HG02981 (cell line): ENCODE data around the gene C6orf132.
"Not testable (repeated sequence)": the region's sequence is repeated elsewhere in the genome, so short reads cannot be mapped to it uniquely, and the experiment has no call there.

Experiments
- ATAC-seq: cut with Tn5 transposase; IDR thresholded peaks from one replicate; pipeline ENCODE4 v1.9.1; 2021; ENCODE audit warnings: mild to moderate bottlenecking, moderate library complexity; ENCODE audit not compliant: unreplicated experiment

C6orf132 gene, protein sequence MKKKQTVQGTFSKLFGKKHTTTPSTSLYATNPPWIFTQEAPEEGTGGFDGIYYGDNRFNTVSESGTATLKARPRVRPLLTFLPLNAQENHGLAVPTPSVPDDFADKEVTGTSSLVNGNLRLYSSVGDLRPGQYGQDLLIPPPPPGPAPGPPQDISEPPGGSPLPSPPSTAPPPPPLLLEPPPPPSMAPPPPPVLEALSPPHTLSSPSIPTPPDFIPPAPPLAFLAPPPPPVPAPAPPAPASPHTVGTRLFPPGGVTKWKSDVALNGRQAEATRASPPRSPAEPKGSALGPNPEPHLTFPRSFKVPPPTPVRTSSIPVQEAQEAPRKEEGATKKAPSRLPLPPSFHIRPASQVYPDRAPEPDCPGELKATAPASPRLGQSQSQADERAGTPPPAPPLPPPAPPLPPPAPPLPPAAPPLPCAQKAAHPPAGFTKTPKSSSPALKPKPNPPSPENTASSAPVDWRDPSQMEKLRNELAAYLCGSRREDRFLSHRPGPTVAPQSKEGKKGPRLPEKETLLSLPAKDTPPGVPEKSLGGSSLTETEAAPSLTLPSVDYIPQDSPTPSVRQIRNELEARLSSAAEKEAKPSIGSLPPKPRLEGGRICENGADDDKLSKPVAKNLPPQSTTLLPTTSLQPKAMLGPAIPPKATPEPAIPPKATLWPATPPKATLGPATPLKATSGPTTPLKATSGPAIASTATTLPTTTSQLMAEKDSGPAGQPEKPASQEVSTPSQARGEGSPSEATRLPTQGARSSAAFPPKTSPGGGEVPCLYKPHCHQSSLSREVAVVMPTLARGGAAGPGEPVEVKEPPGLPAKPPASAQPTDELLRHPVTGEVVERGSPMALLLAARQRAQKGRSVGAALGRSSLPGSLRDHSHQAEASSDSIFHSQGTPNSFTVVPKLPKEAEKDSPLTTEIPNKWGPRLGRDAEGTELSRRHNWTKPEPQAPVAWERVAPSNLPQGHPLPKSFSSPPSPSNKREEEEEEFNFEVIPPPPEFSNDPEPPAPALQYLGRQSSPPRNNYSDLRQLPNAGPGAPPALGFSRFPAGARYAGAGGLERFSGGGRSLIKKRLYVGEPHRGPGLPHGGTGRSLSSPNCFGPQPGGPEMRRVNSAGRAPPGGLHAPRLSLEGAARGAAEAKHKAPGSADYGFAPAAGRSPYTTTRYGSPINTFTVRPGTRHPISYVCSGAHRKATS

DNA sequence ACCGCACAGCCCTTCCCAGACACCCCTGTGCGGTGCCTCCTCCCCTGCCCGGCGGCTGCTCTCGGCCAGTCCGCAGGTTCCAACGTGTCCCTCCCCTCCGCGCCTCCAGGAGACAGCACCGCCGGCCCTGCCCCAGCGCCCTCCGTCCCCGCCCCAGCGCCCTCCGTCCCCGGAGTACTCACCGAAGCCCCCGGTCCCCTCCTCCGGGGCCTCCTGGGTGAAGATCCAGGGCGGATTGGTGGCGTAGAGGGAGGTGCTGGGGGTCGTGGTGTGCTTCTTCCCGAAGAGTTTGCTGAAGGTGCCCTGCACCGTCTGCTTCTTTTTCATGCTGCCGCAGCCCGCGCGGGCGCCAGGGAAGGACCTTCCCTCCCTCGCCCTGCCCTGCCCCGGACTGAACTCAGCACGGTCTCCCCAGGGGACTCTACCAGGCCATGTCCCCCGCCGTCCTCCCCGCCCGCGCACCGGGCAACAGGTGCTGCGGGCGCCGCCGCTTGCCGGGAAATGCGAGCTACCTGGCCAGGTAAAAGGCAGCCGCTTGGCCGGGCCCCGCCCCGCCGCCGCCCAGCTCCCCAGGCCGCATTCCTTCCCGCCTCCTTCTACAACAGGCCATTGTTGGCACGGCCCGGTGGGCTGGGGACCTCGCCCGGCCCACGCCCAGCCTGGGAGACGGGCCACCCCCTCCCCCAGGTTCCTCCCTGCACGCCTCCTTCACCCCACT is at the start of gene C6orf132:
Gene C6orf132, minus strand, starts transcription at position 503 of the 718 bp plus-strand sequence. Its CDS starts 176 bp downstream, at position 327.
- no peak for ATAC-seq

DNA sequence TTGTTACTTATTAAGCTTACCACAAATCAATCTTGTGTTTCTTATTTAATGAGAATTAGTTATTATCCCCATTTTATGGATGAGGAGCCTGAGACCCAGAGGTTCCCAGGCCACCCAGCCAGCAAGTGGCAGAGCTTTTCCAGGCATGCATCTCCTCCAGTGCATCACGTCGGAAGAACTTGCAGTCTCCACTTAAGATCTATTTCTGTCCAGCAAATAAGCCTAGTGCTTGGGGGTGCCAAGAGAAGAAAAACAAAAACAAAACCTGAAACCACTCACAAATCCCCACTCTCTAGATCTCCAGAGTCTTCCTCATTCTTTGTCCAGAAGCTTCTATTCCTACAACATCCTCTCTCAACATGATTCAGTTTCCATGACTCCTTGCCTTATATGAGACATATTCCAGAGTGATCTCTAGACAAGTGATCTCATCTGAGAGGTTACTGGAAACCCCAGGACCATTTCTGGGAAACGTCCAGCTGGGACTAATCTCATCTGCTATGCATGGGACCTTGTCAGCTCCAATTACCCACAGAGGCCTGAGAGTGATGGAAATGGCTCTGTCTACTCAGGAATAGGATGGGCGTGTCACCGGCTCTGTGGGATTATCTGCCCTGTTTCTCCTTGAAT is 48.2 kb upstream of the C6orf132 start:
- ATAC-seq, result no peak

DNA sequence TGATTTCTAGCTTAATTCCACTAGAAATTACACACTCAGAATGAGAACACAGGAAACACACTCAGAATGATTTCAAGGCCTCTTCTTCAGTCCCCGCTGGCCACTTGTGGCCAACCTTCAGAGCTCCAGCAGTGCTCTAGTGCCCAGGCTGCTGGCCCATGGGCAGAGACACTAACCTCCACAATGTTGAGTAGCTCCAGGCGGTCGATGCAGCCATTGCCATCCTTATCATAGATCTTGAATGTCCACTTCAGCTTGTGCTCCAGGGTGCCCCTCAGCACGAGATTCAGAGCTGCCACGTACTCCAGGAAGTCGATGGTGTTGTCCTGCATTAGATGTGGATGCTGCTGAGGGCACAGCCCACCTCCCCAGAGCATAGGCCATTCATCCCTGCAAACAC is 46.0 kb upstream of the C6orf132 start:
- ATAC-seq, result no peak

DNA sequence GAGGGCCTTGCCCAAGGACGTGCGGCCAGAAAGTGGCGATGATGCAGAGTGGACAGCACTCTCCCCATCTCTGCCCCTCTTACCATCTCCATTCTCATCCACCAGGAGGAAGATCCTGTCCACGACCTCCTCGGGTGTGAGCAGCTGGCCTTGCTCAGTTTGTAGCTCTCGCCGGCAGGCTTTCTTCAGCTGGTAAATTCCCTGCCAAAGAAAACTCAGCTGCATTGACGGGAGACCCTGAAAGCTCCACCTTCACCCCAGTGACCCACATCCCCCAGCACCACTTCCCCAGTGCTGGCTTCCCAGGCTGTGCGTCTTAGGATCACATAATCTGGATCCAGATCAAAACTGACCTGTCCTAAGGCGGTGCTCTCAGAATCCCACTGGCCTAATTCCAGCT is 43.2 kb upstream of the C6orf132 start:
- ATAC-seq, result no peak

DNA sequence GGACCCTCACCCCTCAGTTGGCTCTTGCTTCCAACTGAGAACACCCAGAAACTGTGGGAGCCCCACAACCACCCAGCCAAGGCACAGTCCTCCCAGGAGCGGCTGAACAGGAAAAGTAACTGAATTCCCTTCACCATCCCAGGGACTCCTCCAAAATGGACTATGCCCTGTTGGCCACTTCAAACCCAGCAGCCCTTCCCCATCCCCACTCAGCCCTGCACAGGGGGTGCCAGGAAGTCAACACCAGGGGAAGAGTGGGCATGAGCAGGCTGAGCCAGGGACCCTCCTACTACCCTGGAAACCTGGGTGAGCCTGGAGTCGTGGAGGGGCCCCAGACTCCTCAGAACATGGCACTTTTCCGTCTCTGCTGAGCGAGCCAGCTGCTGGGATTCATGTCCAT is 42.1 kb upstream of the C6orf132 start:
- no peak for ATAC-seq

DNA sequence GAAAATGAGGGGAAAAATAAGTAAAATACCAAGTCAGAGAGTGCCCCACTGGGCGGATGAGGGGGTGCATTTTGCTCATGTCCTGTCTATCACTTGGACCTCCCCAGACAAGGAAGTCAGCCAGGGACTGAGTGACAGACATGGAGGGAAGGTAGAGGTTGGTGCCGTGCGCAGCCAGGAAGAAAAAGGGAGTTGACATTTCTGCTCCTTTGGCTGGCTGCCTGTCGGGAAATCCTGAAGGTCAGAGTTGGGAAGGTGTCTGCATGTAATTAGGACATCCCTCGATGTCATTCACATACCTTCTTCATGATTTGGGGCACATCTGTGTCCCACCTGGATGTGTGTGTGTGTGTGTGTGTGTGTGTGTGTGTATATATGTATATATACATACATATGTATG is 39.7 kb upstream of the C6orf132 start:
- no peak for ATAC-seq

DNA sequence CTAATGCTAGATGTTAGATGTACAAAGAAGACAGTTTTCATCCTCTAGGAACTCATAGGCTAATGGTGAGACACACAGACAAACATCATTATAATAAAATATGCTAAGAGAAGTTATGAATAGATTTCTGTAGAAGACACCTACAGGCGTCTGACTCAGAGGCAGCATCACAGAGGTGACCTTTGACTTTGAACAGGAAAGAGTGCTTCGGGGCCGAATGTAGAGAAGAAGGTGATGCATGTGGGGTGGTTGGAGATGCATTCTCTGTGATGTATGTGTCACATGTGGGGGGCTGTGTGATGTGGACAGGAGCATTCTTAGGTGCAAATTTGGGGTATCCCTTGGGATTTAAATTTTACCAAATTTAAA is 37.5 kb upstream of the C6orf132 start:
- no peak for ATAC-seq

DNA sequence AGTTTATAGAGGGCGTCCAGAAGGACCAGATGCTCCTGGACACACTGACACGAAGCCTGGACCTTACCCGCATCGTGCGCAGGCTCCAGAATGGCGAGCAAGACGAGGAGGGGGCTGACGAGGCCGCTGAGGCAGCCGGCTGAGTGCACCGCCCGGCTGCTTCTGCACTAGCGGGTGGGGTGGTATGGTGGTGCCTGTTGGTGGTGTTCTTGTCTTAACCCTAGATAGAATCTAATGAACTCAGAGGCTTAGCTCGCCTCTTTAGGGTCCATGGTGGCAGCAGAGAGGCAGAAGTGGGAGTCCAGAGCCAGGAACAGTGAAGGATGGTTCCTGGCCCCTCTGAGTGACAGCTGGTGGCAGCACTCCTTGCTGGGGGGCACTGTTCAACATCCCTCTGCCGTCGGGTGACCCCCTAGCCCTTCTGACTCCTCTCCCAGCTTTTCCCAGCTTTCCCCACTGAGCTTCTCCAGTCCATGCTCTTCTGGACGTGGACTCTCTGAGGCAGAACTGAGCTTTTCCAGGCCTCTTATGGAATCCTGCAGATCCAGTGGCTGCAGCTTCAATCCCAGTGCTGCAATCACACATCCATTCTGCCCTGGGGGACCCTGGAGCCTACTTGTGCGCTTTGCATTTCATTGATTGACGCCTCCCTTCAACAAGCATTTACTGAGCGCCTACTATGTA is 37.0 kb upstream of the C6orf132 start:
- no peak for ATAC-seq

DNA sequence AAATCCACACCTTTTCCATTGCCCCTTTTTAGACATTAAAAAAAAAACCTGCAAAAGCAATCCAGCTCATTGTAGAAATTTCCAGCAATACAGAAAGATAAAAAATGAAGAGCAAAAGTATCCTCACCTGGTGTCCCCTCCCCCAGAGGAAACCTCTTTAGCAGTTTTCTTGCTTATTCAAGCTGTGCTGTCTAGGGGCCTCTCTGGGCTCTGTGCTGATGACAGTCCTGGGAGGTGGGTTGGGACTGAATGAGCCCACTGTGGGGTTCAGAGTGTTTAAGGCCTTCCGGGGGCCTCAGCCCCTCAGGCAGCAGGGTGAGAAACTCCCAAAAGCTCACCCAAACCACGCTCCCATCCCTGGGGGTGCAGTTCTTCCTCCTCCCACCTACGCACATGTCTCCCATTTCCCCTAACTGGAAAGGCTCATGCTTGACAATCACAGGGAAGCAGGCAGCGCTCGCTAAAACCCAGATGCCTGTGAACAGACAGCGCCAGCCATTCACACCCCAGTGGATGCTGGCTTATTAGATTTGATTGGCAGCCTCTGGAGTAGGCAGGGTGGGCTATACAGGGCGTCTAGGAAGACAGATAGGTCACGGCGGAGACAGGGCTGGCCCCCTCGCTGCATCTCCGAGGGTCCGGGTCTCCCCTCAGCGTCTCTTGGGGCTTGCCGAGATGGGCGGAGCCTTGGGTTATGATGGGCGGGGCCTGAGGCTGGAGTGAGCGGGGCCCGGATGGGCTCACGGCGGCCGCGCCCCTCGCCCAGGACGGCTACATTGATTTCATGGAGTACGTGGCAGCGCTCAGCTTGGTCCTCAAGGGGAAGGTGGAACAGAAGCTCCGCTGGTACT is 35.3 kb upstream of the C6orf132 start:
- no peak for ATAC-seq

DNA sequence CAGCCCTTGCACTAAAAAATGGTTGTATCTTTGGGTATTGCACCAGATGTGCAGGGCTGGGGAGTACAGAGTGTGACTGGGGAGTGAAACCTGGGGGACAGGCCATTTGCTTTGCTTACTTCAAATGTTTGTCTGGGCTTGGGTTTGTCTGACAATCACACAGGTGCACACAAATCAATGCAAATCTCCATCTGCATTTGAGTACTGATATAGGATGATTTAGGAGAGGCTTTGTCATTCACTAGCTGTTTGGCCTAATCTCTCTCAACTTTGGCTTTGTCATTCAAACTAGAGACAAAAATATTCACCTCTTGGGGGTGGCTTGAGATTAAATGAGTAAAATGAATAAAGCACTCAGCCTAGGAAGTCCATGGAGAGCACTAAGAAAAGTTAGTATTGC is 34.6 kb upstream of the C6orf132 start:
- no peak for ATAC-seq

DNA sequence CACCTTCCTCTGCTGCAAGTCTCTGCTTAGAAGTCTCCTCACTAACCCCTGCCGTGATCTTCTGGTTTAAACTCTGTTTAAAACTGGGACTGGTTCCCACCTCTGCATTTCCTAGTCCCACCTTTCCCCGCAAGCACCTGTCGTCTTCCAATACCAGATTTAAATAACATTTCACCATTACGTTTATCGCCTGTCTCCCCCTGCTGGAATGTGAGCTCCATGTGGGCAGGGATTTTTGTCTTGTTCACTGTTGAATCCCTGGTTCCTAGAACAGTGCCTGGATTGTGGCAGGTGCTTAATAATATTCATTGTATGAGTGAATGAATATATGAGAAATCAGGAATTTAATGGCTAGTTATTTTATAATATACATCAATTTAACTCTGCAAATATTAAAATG is 33.4 kb upstream of the C6orf132 start:
- ATAC-seq, result no peak

DNA sequence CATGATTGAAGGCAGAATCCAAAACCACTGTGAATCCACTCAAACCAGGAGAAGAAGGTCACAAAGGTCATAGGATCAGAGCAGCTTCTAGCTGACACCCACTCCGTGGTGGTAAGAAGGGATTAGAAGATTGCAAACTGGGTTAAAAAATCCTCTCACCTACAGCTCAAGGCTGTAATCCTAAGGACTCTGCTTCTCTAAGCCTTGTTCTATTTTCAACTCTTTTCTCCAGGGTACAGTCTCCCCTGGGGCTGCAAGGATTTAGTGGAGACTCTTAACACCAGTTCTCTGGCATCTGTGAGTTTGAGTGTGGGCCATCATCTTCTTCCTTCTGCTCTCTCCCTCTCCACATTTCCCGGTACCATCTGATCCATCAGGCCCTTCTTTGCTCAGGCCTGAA is 30.7 kb upstream of the C6orf132 start, which contains the start of gene GUCA1A:
Gene GUCA1A, plus strand, starts transcription at position 264 of the 400 bp plus-strand sequence. CDS start 250 bp downstream, outside the sequence.
- ATAC-seq, result no peak

DNA sequence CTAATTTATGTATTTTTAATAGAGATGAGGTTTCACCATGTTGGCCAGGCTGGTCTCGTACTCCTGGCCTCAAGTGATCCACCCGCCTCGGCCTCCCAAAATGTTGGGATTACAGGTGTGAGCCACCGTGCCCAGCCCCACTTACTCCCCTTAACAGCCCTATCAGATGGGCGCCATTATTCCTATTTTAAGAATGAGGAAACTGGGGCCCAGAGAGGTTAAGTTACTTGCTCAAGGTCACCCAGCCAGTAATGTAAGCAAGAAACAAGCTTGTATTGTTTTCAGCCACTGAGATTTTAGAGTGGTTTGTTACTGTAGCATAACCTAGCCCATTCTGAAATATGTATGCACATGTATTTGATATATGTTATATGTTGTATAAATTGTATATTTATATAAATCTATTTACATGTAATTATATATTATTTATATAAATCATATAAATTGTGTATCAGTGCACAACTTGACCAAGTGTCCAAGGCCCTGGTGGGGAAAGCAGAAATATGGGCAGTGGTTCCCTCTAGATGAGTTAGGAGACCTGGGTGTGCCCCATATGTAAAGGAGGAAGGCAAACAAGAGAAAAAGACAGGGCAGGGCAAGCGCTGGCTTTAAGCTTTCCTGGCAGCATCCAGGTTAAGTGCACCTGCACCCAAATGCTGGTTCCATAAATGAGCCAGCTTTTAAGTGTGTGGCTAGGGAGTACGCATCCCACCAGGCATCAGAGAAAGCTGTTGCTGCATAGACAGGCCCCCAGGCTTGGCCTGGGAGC is 29.6 kb upstream of the C6orf132 start:
- no peak for ATAC-seq

DNA sequence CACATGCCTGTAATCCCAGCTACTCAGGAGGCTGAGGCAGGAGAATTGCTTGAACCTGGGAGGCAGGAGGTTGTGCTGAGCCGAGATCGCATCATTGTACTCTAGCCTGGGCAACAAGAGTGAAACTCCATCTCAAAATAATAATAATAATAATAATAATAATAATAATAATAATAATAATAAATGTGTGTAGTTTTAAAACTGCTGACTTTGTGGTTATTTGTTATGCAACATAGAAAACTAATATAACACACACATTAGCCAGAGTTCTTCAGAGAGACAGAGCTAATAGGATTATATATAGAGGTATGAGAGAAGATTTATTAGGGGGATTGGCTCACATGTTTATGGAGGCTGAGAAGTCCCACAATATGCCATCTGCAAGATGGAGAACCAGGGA is 27.4 kb upstream of the C6orf132 start:
- not testable (repeated sequence) for ATAC-seq

DNA sequence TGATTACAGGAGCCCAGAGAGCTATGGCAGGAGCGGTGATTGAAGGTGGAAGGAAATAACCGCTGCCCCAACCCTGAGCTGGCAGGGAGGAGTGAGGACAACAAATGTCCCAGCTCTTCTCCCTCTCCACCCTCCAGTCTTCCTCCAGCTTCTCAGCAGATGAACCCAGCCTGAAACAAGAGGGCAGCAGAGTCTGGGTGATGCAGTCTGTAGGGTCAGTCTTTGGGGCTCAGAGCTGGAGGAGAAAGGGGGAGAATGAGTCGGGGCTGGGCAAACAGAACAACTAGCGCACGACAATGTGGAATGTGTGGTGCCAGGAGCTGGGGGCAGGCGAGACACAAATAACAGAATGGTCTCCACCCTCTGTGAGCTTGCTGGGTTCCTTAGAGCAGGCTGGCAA is 26.2 kb upstream of the C6orf132 start:
- no peak for ATAC-seq

DNA sequence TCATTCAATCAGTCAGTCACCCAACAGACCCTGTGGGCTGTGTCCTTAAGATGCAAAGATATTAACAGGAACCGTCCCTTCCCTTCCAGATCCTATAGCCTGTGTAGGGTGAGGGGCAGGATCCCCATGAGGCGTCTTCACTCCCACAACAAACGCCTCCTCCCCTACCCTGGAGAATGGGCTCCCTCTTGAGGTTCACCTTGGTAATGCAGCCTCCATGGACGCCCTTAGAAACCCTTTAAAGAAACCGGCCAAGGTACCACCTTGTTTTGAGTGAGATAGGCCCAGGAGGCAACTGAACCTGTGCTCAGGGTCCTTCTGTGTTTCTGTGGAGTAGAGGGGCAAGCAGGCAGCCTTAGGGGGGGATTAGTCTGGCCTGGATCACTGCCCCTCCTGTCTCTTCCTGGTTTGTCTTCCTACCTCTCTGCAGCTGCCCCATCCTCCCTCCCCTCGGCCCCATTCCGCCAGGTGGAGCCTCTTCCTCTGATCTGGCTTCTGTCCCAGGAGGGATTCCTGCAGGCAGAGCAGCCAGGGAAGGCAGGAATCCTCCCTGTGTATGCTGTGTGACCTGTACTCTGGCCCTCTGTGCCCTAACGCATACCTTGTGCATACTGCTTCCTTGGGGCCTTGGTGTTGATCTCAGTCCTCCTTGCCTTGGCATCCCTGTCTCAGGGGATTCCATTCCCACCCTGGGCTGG is 24.2 kb upstream of the C6orf132 start:
- ATAC-seq, result no peak

DNA sequence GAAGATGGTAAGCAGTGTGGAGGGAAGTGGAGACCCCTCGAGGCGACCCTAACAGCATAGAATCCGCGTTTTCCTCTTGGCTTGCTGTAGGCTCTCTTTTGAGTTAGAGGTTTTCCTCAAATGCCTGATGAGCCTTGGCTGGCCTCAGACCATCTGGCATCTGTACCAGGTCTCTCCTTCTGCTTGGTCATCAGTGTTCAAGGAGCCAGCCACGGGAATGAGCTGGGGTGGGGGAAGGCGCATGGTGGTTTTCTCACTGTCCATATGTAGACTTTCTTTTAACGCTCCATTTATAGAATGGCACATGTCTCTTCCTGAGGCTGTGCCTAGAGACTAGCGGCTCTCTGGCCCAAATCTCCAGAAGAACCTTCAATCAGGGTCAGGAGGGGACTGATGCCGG is 22.6 kb upstream of the C6orf132 start:
- no peak for ATAC-seq
